GM21786 (cell line): ENCODE results near the gene SLFN14.
"Not testable (repeated sequence)": the region's sequence is repeated elsewhere in the genome, so short reads cannot be mapped to it uniquely, and the experiment has no call there.

Experiments used
- ATAC-seq: cut with Tn5 transposase; IDR thresholded peaks from one replicate; pipeline ENCODE4 v1.9.1; 2021; ENCODE audit not compliant: unreplicated experiment

The SLFN14 gene

GRCh38 chr17:35523296-35523695 is 37.3 kb downstream of the SLFN14 start:
- no peak for ATAC-seq

- ATAC-seq, result not testable (repeated sequence)
Measured at GRCh38 chr17:35521654-35522256, 38.9 kb downstream of the SLFN14 start.

GRCh38 chr17:35521150-35521549 is 39.5 kb downstream of the SLFN14 start:
- ATAC-seq, result no peak

GRCh38 chr17:35519906-35520442 is 40.6 kb downstream of the SLFN14 start:
- no peak for ATAC-seq

GRCh38 chr17:35519439-35519838 is 41.2 kb downstream of the SLFN14 start:
- ATAC-seq, result no peak

- not testable (repeated sequence) for ATAC-seq
Measured at GRCh38 chr17:35518431-35518830, 42.2 kb downstream of the SLFN14 start.

GRCh38 chr17:35515027-35515426 is 45.6 kb downstream of the SLFN14 start:
- no peak for ATAC-seq

GRCh38 chr17:35514564-35514963 is 46.1 kb downstream of the SLFN14 start:
- ATAC-seq, result no peak
